GM06990 (cell line): ENCODE data around the gene BSCL2.
A peak's percentile ranks its signal among the peaks of the same experiment; 100 is the strongest.

Experiments used
- DNase-seq: peaks from one replicate; pipeline ENCODE4 v3.0.0-alpha.2; 2011; ENCODE audit not compliant: insufficient read length; ENCODE audit errors: extremely low read depth
- H3K27me3 ChIP-seq: replicated peaks from 2 replicates; pipeline ENCODE4 v1.6.0; 2011; ENCODE audit warnings: low read length; ENCODE audit not compliant: control insufficient read depth, insufficient read depth
- H3K36me3 ChIP-seq: 2 replicates; pipeline ENCODE4 v1.5.1; 2011; ENCODE audit warnings: low read length; ENCODE audit not compliant: control insufficient read depth, insufficient read depth
- H3K4me3 ChIP-seq: replicated peaks from 2 replicates; pipeline ENCODE4 v1.5.1; 2011; ENCODE audit warnings: low read depth, mild to moderate bottlenecking, control low read depth, low read length
- TF ChIP-seq, protein P1 (sequence below): IDR thresholded peaks from 2 replicates; pipeline ENCODE4 v1.5.1; 2011; ENCODE audit warnings: low read length, control low read depth, mild to moderate bottlenecking, inconsistent platforms; ENCODE audit not compliant: insufficient read depth, poor library complexity, severe bottlenecking

BSCL2 gene

DNA sequence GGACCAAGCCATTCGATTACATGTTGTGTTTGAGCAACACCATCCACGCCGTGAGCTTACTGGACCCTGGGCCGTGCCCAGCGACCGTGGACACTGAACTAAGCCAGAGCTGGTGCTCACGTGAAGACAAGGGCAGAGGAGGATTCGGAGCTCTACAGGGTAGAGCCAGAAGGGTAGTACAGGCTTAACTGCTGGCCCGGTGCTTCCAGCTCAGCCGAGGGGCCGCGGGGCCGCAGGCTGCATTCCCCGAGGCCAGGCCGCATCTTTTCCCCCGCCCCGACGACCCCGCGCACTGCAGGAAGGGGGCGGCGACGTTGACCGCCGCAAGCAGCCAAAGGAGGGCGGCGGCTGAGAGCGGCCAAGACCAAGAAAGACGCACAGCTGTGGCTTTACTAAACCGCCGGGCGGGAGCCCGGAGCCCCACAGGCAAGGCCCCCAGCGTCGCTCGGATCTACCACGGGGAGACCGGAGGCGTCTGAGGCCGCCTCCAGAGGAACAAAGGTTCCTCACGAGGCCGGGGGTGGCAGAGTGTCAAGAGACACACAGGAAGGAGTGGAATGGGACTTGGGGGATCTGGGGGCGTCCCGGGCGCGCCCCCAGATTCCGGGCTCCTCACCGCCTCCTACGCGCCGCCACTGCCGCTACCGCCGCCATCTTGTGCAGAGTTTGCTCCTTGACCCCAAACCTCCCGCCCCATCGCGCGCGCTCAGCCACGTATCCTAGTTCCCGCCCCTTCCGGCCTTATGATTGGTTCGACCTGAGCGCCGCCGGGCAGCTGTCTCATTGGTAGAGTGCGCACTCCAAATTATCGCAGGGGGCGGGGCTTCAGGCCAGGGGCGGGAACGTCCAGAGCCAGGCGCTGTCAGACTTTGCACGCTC, 61.0 kb downstream of the BSCL2 start, which contains the start of gene GANAB:
TSS of gene GANAB (minus strand) at position 668 of the 879 bp plus-strand sequence. CDS start at position 654, 14 bp downstream.
- Histone ChIP-seq H3K4me3 (peak within 1 kb of the TSS; percentile 99), H3K36me3 (peaks cover 19% of the 10 kb centered on the region), H3K27me3 (no peaks in the 10 kb centered on the region)
- TF ChIP-seq, protein P1, sequence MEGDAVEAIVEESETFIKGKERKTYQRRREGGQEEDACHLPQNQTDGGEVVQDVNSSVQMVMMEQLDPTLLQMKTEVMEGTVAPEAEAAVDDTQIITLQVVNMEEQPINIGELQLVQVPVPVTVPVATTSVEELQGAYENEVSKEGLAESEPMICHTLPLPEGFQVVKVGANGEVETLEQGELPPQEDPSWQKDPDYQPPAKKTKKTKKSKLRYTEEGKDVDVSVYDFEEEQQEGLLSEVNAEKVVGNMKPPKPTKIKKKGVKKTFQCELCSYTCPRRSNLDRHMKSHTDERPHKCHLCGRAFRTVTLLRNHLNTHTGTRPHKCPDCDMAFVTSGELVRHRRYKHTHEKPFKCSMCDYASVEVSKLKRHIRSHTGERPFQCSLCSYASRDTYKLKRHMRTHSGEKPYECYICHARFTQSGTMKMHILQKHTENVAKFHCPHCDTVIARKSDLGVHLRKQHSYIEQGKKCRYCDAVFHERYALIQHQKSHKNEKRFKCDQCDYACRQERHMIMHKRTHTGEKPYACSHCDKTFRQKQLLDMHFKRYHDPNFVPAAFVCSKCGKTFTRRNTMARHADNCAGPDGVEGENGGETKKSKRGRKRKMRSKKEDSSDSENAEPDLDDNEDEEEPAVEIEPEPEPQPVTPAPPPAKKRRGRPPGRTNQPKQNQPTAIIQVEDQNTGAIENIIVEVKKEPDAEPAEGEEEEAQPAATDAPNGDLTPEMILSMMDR: no peak
- peak; percentile 95 for DNase-seq

GRCh38 chr11:62645671-62645945, 61.6 kb downstream of the BSCL2 start:
- Histone ChIP-seq H3K27me3 (no peaks in the 10 kb centered on the region), H3K4me3 (peak overlapping the region; percentile 99), H3K36me3 (peaks cover 19% of the 10 kb centered on the region)
- TF ChIP-seq, protein P1: no peak
- no peak for DNase-seq

DNA sequence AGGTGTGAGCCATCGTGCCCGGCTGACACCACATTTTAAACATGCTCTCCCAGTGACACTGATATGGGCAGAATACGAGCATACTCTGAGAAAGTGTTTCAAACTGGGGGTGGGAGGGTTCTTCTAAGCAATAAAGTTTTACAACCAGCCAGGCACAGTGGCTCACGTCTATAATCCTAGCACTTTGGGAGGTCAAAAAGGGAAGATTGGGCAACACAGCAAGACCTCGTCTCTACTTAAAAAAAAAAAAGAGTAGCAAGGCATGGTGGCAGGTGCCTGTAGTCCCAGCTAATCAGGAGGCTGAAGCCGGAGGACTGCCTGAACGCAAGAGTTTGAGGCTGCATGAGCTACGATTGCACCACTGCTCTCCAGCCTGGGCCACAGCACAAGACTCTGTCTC, 63.0 kb downstream of the BSCL2 start:
- peaks cover 17% of the 10 kb centered on the region for H3K36me3 ChIP-seq

More for the DNA sequence above, 63.0 kb downstream of the BSCL2 start:
- no peaks in the 10 kb centered on the region for H3K27me3 ChIP-seq
- TF ChIP-seq, protein P1: no peak
- no peak for DNase-seq
- no peak overlapping the region for H3K4me3 ChIP-seq
